Fibroblast of upper back skin (primary cell): Measurements from ENCODE around the gene PHC3.

Experiments
- DNase-seq: peaks from one replicate; pipeline ENCODE4 v3.0.0-alpha.2; 2013

Gene PHC3

GRCh38 chr3:170189398-170190256 lies 8.1 kb upstream of the PHC3 start:
- no peak for DNase-seq

GRCh38 chr3:170180079-170180907 lies 1.2 kb downstream of the PHC3 start:
- peak; percentile 12 for DNase-seq

- DNase-seq, result no peak
Measured at GRCh38 chr3:170179432-170179831, 2.1 kb downstream of the PHC3 start.

- DNase-seq, result no peak
Measured at GRCh38 chr3:170178651-170179050, 2.9 kb downstream of the PHC3 start.

GRCh38 chr3:170171563-170171962 lies 10.0 kb downstream of the PHC3 start:
- no peak for DNase-seq

- DNase-seq, result no peak
Measured at GRCh38 chr3:170164717-170165116, 16.8 kb downstream of the PHC3 start.

- no peak for DNase-seq
Measured at GRCh38 chr3:170163956-170164645, 17.4 kb downstream of the PHC3 start.

GRCh38 chr3:170162630-170163029 lies 18.9 kb downstream of the PHC3 start:
- no peak for DNase-seq

GRCh38 chr3:170162052-170162451 lies 19.5 kb downstream of the PHC3 start:
- no peak for DNase-seq

GRCh38 chr3:170159933-170160332 lies 21.6 kb downstream of the PHC3 start:
- DNase-seq, result no peak

GRCh38 chr3:170159459-170159858 lies 22.1 kb downstream of the PHC3 start:
- DNase-seq, result no peak

GRCh38 chr3:170155604-170156003 lies 25.9 kb downstream of the PHC3 start:
- no peak for DNase-seq

- DNase-seq, result no peak
Measured at GRCh38 chr3:170154569-170155143, 26.9 kb downstream of the PHC3 start.

- DNase-seq, result peak; percentile 42
Measured at GRCh38 chr3:170154084-170154483, 27.4 kb downstream of the PHC3 start.

GRCh38 chr3:170151536-170151935 lies 30.0 kb downstream of the PHC3 start:
- DNase-seq, result no peak

GRCh38 chr3:170149016-170149415 lies 32.5 kb downstream of the PHC3 start:
- DNase-seq, result no peak

GRCh38 chr3:170145278-170145677 lies 36.3 kb downstream of the PHC3 start:
- no peak for DNase-seq

GRCh38 chr3:170144437-170144843 lies 37.1 kb downstream of the PHC3 start:
- DNase-seq, result no peak

GRCh38 chr3:170142373-170142772 lies 39.2 kb downstream of the PHC3 start:
- DNase-seq, result no peak

GRCh38 chr3:170137986-170138385 lies 43.5 kb downstream of the PHC3 start:
- DNase-seq, result peak; percentile 43

- DNase-seq, result no peak
Measured at GRCh38 chr3:170132335-170132734, 49.2 kb downstream of the PHC3 start.

GRCh38 chr3:170130532-170130931 lies 51.0 kb downstream of the PHC3 start:
- peak; percentile 28 for DNase-seq

- peak; percentile 8 for DNase-seq
Measured at GRCh38 chr3:170128977-170129431, 52.5 kb downstream of the PHC3 start.
